Measurements from ENCODE around the gene MYO18B.

MYO18B gene

DNA sequence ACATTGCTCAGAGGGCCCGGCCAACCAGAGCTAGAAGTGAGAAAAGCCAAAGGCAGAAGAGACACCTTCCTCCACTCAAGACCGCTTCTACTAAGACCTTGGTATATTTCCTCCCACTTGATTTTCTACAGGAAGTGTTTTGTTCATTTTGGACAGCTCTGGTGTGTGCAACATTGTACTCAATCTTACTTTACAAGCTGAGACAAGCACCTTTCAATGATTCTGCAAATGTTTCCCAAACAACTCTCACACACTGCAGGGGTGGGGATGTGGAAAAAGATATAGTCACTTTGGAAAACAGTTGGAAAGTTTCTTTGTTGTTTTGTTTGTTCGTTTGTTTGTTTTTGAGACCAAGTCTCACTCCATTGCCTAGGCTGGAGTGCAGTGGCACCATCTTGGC, 15.7 kb downstream of the MYO18B start:
- TF ChIP-seq, protein P1, sequence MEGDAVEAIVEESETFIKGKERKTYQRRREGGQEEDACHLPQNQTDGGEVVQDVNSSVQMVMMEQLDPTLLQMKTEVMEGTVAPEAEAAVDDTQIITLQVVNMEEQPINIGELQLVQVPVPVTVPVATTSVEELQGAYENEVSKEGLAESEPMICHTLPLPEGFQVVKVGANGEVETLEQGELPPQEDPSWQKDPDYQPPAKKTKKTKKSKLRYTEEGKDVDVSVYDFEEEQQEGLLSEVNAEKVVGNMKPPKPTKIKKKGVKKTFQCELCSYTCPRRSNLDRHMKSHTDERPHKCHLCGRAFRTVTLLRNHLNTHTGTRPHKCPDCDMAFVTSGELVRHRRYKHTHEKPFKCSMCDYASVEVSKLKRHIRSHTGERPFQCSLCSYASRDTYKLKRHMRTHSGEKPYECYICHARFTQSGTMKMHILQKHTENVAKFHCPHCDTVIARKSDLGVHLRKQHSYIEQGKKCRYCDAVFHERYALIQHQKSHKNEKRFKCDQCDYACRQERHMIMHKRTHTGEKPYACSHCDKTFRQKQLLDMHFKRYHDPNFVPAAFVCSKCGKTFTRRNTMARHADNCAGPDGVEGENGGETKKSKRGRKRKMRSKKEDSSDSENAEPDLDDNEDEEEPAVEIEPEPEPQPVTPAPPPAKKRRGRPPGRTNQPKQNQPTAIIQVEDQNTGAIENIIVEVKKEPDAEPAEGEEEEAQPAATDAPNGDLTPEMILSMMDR (IDR thresholded peaks at IDR 0.05): no peak
- no peaks in the 10 kb centered on the region for H3K9me3 ChIP-seq
- DNase-seq: no peak
- H3K27me3 ChIP-seq: no peaks in the 10 kb centered on the region
- intact Hi-C loops (cut with DNase I; ENCODE audit: low total_unique reads): no loop called here
- H3K4me3 ChIP-seq: no peak overlapping the region
- peaks cover 0 to 25% (median 4%) of the 10 kb centered on the region in 4 donors for H3K4me1 ChIP-seq
- H3K27ac ChIP-seq: no peak overlapping the region
- no peaks in the 10 kb centered on the region for H3K36me3 ChIP-seq

DNA sequence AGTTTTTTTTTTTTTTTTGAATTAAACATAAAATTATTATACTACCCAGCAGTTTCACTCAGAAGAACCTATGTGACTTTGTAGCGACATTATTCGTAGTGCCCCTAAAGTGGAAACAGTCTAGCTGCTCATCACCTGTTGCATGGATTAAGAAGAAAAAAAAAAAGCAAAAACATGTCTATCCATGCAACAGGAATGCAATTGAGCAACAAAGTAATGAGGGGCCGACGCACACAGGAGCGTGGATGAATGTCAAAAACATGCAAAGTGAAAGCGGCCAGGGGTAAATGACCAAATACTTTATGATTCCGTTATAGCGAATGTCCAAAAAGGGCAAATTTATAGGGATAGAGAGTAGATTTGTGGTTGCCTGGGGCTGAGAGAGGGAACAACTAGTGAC, 16.3 kb downstream of the MYO18B start:
- peaks cover 0 to 25% (median 4%) of the 10 kb centered on the region in 4 donors for H3K4me1 ChIP-seq
- H3K9me3 ChIP-seq: no peaks in the 10 kb centered on the region
- no peak for DNase-seq
- intact Hi-C loops (cut with DNase I; ENCODE audit: low total_unique reads): no loop called here
- no peak overlapping the region for H3K4me3 ChIP-seq
- H3K27me3 ChIP-seq: no peaks in the 10 kb centered on the region
- TF ChIP-seq, protein P1 (IDR thresholded peaks at IDR 0.05): no peak
- no peak overlapping the region for H3K27ac ChIP-seq
- H3K36me3 ChIP-seq: no peaks in the 10 kb centered on the region

DNA sequence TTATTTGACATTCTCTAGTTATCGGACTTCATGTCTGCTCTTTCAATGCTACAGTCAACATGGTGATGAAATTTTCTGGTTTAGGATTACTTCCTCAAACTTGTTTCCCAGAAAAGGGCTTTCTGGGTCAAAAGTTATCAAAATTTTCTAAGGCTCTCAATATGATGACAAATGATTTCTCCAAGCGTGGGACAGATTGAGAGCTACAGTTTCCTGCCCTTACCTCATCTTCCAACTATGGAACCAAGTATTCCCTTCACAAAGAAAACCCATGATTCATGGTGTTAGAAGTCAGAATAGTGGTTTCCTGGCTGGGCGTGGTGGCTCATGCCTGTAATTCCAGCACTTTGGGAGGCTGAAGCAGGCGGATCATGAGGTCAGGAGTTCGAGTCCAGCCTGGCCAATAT, 17.8 kb downstream of the MYO18B start:
- Histone ChIP-seq H3K4me3 (no peak overlapping the region), H3K36me3 (no peaks in the 10 kb centered on the region), H3K27me3 (no peaks in the 10 kb centered on the region), H3K27ac (peak overlapping the region; percentile 21 to 37), H3K4me1 (peaks cover 0 to 18% (median 2%) of the 10 kb centered on the region in 4 donors), H3K9me3 (no peaks in the 10 kb centered on the region)
- intact Hi-C loops (cut with DNase I; ENCODE audit: low total_unique reads): no loop called here
- TF ChIP-seq, protein P1 (IDR thresholded peaks at IDR 0.05): no peak
- peak in 1 of 2 donors; percentile 26 for DNase-seq

DNA sequence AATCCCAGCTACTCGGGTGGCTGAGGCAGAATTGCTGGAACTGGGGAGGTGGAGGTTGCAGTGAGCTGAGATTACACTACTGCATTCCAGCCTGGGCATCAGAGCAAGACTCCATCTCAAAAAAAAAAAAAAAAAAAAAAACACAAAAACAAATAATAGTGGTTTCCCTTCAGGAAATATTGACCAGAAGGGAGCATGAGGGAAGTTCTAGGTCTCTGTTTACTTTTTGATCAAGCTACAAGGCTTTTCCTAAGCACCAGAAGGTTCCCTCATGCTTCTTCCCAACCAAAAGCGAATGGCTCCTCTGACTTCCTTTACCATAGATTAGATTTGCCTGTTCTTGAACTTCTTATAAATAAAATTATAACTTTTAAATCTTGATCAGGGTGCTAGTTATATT, 18.3 kb downstream of the MYO18B start:
- H3K9me3 ChIP-seq: no peaks in the 10 kb centered on the region
- no peak overlapping the region for H3K4me3 ChIP-seq
- TF ChIP-seq, protein P1 (IDR thresholded peaks at IDR 0.05): no peak
- H3K27ac ChIP-seq: peak overlapping the region; percentile 21 to 37
- no peaks in the 10 kb centered on the region for H3K27me3 ChIP-seq
- no peak for DNase-seq
- no peaks in the 10 kb centered on the region for H3K36me3 ChIP-seq
- peaks cover 0 to 15% (median under 1%) of the 10 kb centered on the region in 4 donors for H3K4me1 ChIP-seq
- intact Hi-C loops (cut with DNase I; ENCODE audit: low total_unique reads): no loop called here

DNA sequence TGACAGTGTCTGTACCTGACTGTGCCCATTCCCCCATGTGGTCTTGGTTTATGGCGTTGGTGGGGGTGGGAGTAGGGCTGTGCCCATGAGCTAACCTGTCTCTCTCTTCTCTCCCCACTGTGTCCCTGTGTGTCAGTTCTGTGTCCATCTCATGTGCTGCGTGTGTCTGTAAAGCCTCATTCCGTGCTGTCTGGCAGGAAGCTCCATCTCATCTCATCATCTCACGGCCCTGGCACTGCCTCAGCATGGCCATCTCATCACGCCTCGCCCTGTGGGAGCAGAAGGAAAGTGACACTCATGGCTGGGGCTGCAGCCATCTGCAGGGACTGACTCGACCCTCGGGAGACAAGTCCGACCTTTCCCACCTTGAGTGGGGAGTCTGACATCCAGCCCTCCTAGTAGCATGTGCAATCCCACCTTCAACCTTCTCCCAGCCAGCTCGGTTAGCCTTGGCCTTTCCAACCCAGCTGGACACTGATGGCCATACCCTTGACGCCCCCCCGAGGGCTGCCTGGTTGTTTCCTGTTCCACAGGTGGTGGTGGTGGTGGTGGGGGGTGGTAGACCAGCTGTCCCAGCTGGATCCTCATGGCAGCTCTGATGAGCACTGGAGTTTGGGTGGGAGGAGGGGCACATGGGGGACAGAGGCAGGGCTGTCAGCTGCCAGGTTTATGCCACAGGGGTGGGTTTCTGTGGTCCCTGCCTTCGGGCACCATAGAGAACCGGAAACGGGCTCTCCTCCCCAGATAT, 19.0 kb downstream of the MYO18B start:
- no peaks in the 10 kb centered on the region for H3K27me3 ChIP-seq
- H3K36me3 ChIP-seq: no peaks in the 10 kb centered on the region
- DNase-seq: no peak
- TF ChIP-seq, protein P1 (IDR thresholded peaks at IDR 0.05): no peak
- peaks cover 0 to 4% (median 2%) of the 10 kb centered on the region in 3 donors for H3K9me3 ChIP-seq
- no peak overlapping the region for H3K27ac ChIP-seq
- intact Hi-C loops (cut with DNase I; ENCODE audit: low total_unique reads): no loop called here
- H3K4me1 ChIP-seq: peaks cover 0 to 11% (median 0%) of the 10 kb centered on the region in 4 donors
- H3K4me3 ChIP-seq: no peak overlapping the region

Data from tibial artery (tissue), 4 donors.